Breast epithelium (tissue), 3 donors: ENCODE measurements around the gene KRTAP24-1.

Experiments used
- POLR2A ChIP-seq: fragments of 450-650 bp; IDR thresholded peaks from one replicate; pipeline ENCODE4 v1.6.1; 2016; ENCODE audit warnings: antibody characterized with exemption, mild to moderate bottlenecking, moderate library complexity
- POLR2AphosphoS5 ChIP-seq, 3 donors: sonication (generic); formaldehyde crosslinking; IDR thresholded peaks; one replicate each; pipeline ENCODE4 v1.6.1; 2017; ENCODE audit warnings: antibody characterized with exemption in 3 of 3
- TF ChIP-seq, protein P1 (sequence below), 3 donors: fragments of 450-650 bp; IDR thresholded peaks; one replicate each; pipeline ENCODE4 v1.5.1; 2016 to 2017; ENCODE audit warnings: antibody characterized with exemption in 3 of 3, mild to moderate bottlenecking in 3 of 3, moderate library complexity in 3 of 3

DNA sequence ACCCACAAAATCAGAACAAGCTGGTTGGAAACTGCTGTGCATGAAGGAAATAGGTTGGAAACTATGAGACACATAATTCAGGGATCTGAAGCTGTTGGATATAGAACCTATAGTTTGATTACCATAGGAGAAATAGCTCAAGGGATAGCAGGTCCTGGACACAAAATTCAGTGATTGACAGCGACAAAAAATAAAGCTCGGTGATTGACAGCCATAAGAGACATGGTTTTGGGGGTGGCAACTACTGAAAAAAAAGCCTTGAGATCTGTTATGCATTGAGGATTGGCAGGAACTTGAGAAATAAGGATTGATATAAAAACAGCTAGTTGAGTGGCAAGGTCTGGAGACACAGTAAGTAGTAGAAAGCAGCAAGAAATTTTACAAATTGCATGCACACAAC, 6.5 kb upstream of the KRTAP24-1 start, which contains the start of gene KRTAP25-1:
- TF ChIP-seq, protein P1, sequence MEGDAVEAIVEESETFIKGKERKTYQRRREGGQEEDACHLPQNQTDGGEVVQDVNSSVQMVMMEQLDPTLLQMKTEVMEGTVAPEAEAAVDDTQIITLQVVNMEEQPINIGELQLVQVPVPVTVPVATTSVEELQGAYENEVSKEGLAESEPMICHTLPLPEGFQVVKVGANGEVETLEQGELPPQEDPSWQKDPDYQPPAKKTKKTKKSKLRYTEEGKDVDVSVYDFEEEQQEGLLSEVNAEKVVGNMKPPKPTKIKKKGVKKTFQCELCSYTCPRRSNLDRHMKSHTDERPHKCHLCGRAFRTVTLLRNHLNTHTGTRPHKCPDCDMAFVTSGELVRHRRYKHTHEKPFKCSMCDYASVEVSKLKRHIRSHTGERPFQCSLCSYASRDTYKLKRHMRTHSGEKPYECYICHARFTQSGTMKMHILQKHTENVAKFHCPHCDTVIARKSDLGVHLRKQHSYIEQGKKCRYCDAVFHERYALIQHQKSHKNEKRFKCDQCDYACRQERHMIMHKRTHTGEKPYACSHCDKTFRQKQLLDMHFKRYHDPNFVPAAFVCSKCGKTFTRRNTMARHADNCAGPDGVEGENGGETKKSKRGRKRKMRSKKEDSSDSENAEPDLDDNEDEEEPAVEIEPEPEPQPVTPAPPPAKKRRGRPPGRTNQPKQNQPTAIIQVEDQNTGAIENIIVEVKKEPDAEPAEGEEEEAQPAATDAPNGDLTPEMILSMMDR (IDR thresholded peaks at IDR 0.05), result no peak
- TF ChIP-seq POLR2AphosphoS5 (IDR thresholded peaks at IDR 0.05), result no peak
- no peak for TF ChIP-seq POLR2A
